B cell (primary cell): Measurements from ENCODE around the gene TRDN. TPM values are rescaled to one million over a fixed set of nuclear protein-coding genes. Genes with fewer than 3 reads are reported as not detected.

Experiments
- ATAC-seq: fragments of 200-7000 bp; cut with Tn5 transposase; one replicate; pipeline ENCODE4 v1.10.0; 2021; ENCODE audit warnings: low read depth, mild to moderate bottlenecking, moderate number of reproducible peaks, moderate library complexity
- CTCF ChIA-PET: fragments of 350-600 bp; sonication (Branson Sonifier 250); formaldehyde crosslinking; loops from one replicate; lab custom pipeline; 2021; ENCODE audit warnings: antibody characterized with exemption, inconsistent platforms; lab: Charles Lee
- POLR2A ChIA-PET: fragments of 350-600 bp; sonication (Branson Sonifier 250); formaldehyde crosslinking; loops from one replicate; lab custom pipeline; 2021; ENCODE audit warnings: antibody characterized with exemption; lab: Charles Lee
- DNase-seq: peaks from one replicate; pipeline ENCODE4 v3.0.0; 2013
- H2AFZ ChIP-seq: 2 replicates; pipeline ENCODE4 v1.6.1; 2012; ENCODE audit warnings: mild to moderate bottlenecking, low read depth, low read length; ENCODE audit not compliant: insufficient read depth, poor library complexity, severe bottlenecking
- H3K27ac ChIP-seq, 2 donors: 1 replicate in 1 of 2; 2 replicates in 1 of 2; pipeline ENCODE4 v1.5.1; 2012 to 2013; ENCODE audit warnings: low read length in 2 of 2, mild to moderate bottlenecking in 2 of 2, moderate library complexity in 1 of 2
- H3K27me3 ChIP-seq, 4 experiments: fragments of 200-600 bp in 1 of 4; sonication (generic) in 1 of 4; replicated peaks in 1 of 4; 1 replicate in 2 of 4; 2 replicates in 2 of 4; pipeline versions ENCODE4 v1.6.1 to v1.7.0; 2013 to 2016; ENCODE audit warnings: low read length in 3 of 4, mild to moderate bottlenecking in 2 of 4, mixed read lengths in 1 of 4, moderate library complexity in 1 of 4; ENCODE audit not compliant: insufficient read depth in 4 of 4, control insufficient read depth in 3 of 4; ENCODE audit errors: control extremely low read depth in 1 of 4
- H3K36me3 ChIP-seq, 2 experiments: replicated peaks in 1 of 2; 1 replicate in 1 of 2; 2 replicates in 1 of 2; pipeline versions ENCODE4 v1.6.1 to v1.7.1; 2013; ENCODE audit warnings: low read length in 1 of 2; ENCODE audit not compliant: insufficient read depth in 2 of 2, control insufficient read depth in 1 of 2; ENCODE audit errors: control extremely low read depth in 1 of 2, extremely low read depth in 1 of 2
- H3K4me1 ChIP-seq, 2 donors: fragments of 200-600 bp in 1 of 2; sonication (generic) in 1 of 2; 1 replicate in 1 of 2; 2 replicates in 1 of 2; pipeline versions ENCODE4 v1.5.1 to v1.6.1; 2013 to 2017; ENCODE audit warnings: low read length in 2 of 2; ENCODE audit not compliant: control insufficient read depth in 2 of 2, insufficient read depth in 2 of 2
- H3K4me2 ChIP-seq: replicated peaks from 2 replicates; pipeline ENCODE3; 2012; ENCODE audit warnings: mild to moderate bottlenecking, low read depth, low read length; ENCODE audit not compliant: poor library complexity, severe bottlenecking
- H3K4me3 ChIP-seq, 5 experiments: fragments of 200-600 bp in 1 of 5; sonication (generic) in 1 of 5; 1 replicate in 3 of 5; 2 replicates in 2 of 5; pipeline versions ENCODE4 v1.5.1 to v1.7.0; 2011 to 2016; ENCODE audit warnings: low read length in 4 of 5, mild to moderate bottlenecking in 4 of 5, low read depth in 2 of 5, control low read depth in 1 of 5, moderate library complexity in 1 of 5; ENCODE audit not compliant: insufficient read depth in 1 of 5; ENCODE audit errors: control extremely low read depth in 1 of 5, extremely low read depth in 1 of 5
- H3K79me2 ChIP-seq: fragments of 200-600 bp; sonication (generic); one replicate; pipeline ENCODE4 v1.6.0; 2016; ENCODE audit warnings: low read length; ENCODE audit not compliant: control insufficient read depth, insufficient read depth
- H3K9ac ChIP-seq: fragments of 200-600 bp; sonication (generic); 2 replicates; pipeline ENCODE4 v1.6.1; 2017; ENCODE audit warnings: mild to moderate bottlenecking, low read length, moderate library complexity
- H3K9me3 ChIP-seq, 3 donors: one replicate each; pipeline versions ENCODE4 v1.6.1 to v1.7.1; 2013; ENCODE audit warnings: low read length in 2 of 3; ENCODE audit not compliant: control insufficient read depth in 2 of 3, insufficient read depth in 1 of 3; ENCODE audit errors: control extremely low read depth in 1 of 3
- H4K20me1 ChIP-seq: 2 replicates; pipeline ENCODE4 v1.6.0; 2012; ENCODE audit warnings: mild to moderate bottlenecking, low read length; ENCODE audit not compliant: insufficient read depth, control insufficient read depth, poor library complexity, severe bottlenecking
- H3K27ac Mint-ChIP-seq: one replicate; pipeline ENCODE4 v1.8.0; 2021; ENCODE audit warnings: mixed read lengths
- H3K27me3 Mint-ChIP-seq: one replicate; pipeline ENCODE4 v1.8.0; 2021; ENCODE audit warnings: mixed read lengths
- H3K4me1 Mint-ChIP-seq: one replicate; pipeline ENCODE4 v1.8.0; 2021; ENCODE audit warnings: mixed read lengths
- H3K4me3 Mint-ChIP-seq: one replicate; pipeline ENCODE4 v1.8.0; 2021; ENCODE audit warnings: mixed read lengths
- H3K9me3 Mint-ChIP-seq: one replicate; pipeline ENCODE4 v1.8.0; 2022; ENCODE audit warnings: mixed read lengths; ENCODE audit not compliant: insufficient read depth
- EZH2 ChIP-seq: IDR thresholded peaks from 2 replicates; pipeline ENCODE4 v1.6.1; 2012; ENCODE audit warnings: borderline replicate concordance, low read depth, mild to moderate bottlenecking, moderate library complexity, low read length; ENCODE audit not compliant: insufficient read depth, poor library complexity, severe bottlenecking
- WGBS: methylation state at CpG from one replicate; pipeline ENCODE4 v1.1.5; 2013; ENCODE audit warnings: missing lambda C conversion rate; ENCODE audit not compliant: insufficient coverage; 5-methylcytosine and 5-hydroxymethylcytosine counted together
- intact Hi-C: fragments of 100-400 bp; cut with micrococcal nuclease; formaldehyde crosslinking; loops from one replicate; pipeline ENCODE4 v1.10.0; 2022
- polyA plus RNA-seq: library from polyadenylated mRNA; depleted of rRNA; stranded (reverse); fragments of >200 nt; gene quantifications from 2 replicates; pipeline ENCODE4 v1.2.3, GENCODE V29; 2012
- total RNA-seq, 2 donors: library from RNA; stranded (reverse); fragments of 120-200 nt in 1 of 2; gene quantifications; 1 replicate in 1 of 2; 2 replicates in 1 of 2; pipeline versions ENCODE4 v1.2.3 to v1.2.4, GENCODE V29; 2013 to 2022
- TF ChIP-seq, protein P1 (sequence below): fragments of 200-600 bp; IDR thresholded peaks from one replicate; pipeline ENCODE4 v1.8.0; 2022; ENCODE audit warnings: antibody characterized with exemption, mild to moderate bottlenecking

The TRDN gene
- total and polyA plus RNA-seq, 2 donors (not counting 1 experiment from before 2014, with no cell fraction given): not detected

GRCh38 chr6:123515715-123516114, 121.0 kb downstream of the TRDN start:
- no peaks in the 10 kb centered on the region for H3K27me3 Mint-ChIP-seq
- Histone ChIP-seq H3K36me3 (no peaks in the 10 kb centered on the region), H3K4me1 (no peaks in the 10 kb centered on the region), H3K79me2 (no peaks in the 10 kb centered on the region), H3K4me2 (no peak overlapping the region), H3K27me3 (no peaks in the 10 kb centered on the region), H3K9me3 (peaks cover 0 to 2% (median 0%) of the 10 kb centered on the region in 3 donors), H3K27ac (no peak overlapping the region), H2AFZ (no peak overlapping the region), H3K9ac (no peak overlapping the region), H4K20me1 (no peaks in the 10 kb centered on the region), H3K4me3 (no peak overlapping the region)
- no peaks in the 10 kb centered on the region for H3K4me1 Mint-ChIP-seq
- H3K9me3 Mint-ChIP-seq: no peaks in the 10 kb centered on the region
- H3K27ac Mint-ChIP-seq: no peak overlapping the region
- DNase-seq (no peak), ATAC-seq (no peak)
- intact Hi-C loops: no loop called here
- WGBS: no CpG with 5 or more reads among the region's 2 CpGs
- no peak overlapping the region for H3K4me3 Mint-ChIP-seq
- CTCF ChIA-PET: no interaction called here
- TF ChIP-seq, protein P1, sequence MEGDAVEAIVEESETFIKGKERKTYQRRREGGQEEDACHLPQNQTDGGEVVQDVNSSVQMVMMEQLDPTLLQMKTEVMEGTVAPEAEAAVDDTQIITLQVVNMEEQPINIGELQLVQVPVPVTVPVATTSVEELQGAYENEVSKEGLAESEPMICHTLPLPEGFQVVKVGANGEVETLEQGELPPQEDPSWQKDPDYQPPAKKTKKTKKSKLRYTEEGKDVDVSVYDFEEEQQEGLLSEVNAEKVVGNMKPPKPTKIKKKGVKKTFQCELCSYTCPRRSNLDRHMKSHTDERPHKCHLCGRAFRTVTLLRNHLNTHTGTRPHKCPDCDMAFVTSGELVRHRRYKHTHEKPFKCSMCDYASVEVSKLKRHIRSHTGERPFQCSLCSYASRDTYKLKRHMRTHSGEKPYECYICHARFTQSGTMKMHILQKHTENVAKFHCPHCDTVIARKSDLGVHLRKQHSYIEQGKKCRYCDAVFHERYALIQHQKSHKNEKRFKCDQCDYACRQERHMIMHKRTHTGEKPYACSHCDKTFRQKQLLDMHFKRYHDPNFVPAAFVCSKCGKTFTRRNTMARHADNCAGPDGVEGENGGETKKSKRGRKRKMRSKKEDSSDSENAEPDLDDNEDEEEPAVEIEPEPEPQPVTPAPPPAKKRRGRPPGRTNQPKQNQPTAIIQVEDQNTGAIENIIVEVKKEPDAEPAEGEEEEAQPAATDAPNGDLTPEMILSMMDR: no peak
- no peak for TF ChIP-seq EZH2
- POLR2A ChIA-PET: no interaction called here

DNA sequence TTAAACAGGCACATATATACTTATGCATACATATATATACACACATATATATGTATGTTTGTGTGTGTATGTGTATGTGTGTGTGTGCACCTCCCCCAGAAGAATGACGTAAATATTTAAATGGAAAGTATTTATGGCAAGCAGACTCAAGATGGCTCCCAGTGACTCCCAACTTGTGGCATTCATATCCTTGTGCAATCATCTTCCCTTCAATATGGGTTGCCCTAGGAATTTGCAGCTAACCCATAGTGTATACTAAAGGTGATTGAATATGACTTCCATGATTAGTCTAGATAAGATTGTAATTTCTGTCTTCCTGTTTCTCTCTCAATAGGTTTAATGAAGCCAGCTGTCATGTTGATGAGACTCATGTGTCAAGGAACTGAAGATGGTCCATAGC, 127.6 kb downstream of the TRDN start:
- Histone ChIP-seq H3K36me3 (no peaks in the 10 kb centered on the region), H3K9me3 (no peaks in the 10 kb centered on the region), H3K4me1 (no peaks in the 10 kb centered on the region), H3K27me3 (no peaks in the 10 kb centered on the region), H3K4me3 (no peak overlapping the region), H3K9ac (no peak overlapping the region), H3K27ac (no peak overlapping the region), H2AFZ (no peak overlapping the region), H4K20me1 (no peaks in the 10 kb centered on the region), H3K4me2 (no peak overlapping the region), H3K79me2 (no peaks in the 10 kb centered on the region)
- no peaks in the 10 kb centered on the region for H3K4me1 Mint-ChIP-seq
- no peak for DNase-seq
- ChIA-PET CTCF (no interaction called here), POLR2A (no interaction called here)
- no peak for ATAC-seq
- intact Hi-C loops: no loop called here
- no peak overlapping the region for H3K4me3 Mint-ChIP-seq
- no CpG with 5 or more reads among the region's 1 CpG for WGBS
- no peaks in the 10 kb centered on the region for H3K27me3 Mint-ChIP-seq
- no peaks in the 10 kb centered on the region for H3K9me3 Mint-ChIP-seq
- no peak overlapping the region for H3K27ac Mint-ChIP-seq
- TF ChIP-seq, protein P1: no peak
- TF ChIP-seq EZH2: no peak
